ENCODE measurements around the gene ATP6V0C.

The ATP6V0C gene

DNA sequence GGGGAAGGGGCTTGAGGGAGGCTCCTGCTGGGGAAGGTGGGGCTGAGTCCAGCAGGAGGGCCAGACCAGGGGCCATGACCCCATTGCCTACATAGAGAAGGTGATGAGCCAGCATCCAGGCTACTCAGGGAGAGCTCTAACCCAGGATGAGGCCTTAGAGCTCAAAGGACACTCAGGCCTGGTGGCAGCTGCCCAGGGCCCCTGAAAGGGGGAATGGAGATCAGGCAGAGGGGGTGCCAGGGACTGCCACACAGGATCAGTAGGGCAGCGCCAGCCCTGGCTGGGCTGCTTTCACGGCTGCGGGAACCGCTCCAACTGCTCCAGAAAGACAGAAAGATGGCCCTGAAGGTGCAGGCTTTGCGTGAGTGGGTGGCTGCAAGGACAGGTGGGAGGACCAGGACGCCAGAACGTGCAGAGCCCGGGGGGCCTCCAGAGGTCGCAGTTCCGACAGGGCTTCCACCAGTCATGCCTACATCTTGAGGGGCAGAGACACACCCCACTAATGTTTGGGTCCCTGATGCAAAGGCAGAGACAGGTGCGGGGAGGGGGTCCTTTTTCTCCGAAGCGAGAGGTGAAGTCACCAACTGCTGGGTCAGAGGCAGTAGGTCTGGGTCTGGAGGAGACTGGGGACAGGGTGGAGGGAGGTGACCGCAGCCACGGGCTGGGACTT lies 882 bp upstream of the ATP6V0C start:
- DNase-seq, result no peak

- peak; percentile 30 to 37 for DNase-seq
These were observed 804 bp downstream of the ATP6V0C start for GRCh38 chr16:2514333-2515179.

DNA sequence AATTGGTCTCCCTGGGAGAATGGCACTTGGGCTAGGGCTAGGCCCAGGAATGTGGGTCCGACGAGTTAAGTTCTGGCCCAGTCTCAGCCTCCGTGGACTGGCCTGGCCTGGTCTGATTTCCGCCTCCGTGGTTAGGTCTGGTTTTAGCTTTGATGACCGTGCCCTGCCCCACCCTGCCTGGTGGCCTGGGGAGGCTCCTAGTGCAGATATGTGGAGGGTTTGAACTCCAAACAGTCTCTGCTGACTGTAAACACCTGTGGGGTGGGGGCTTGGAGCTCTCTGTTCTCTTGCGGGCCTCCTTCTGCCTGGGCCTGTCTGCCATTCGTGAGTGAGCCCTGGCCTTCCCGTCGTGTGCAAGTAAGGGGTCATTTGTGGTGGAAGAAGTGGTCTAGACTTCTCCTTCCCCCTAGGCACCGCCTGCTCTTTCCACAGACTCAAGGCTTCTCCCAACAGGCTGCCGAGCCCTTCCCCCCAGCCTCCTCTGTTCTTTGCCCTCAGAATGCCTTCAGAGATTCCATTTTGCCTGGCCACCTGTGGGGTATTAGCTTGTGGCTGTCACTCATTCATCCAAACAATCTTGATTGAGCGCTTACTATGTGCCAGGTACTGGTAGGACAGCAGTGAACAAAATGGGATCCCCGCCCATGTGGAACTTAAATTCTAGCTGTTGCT lies 1.6 kb downstream of the ATP6V0C start:
- DNase-seq, result no peak

- no peak for DNase-seq
These were observed 2.9 kb downstream of the ATP6V0C start for GRCh38 chr16:2516391-2517240.

- no peak for DNase-seq
These were observed 4.3 kb downstream of the ATP6V0C start for GRCh38 chr16:2517954-2518605.

- DNase-seq, result no peak
These were observed 5.3 kb downstream of the ATP6V0C start for GRCh38 chr16:2518823-2519710.

GRCh38 chr16:2519711-2520080 lies 5.9 kb downstream of the ATP6V0C start:
- DNase-seq, result no peak

- DNase-seq, result peak; percentile 88 to 89
These were observed 6.5 kb downstream of the ATP6V0C start, which contains the start of gene AMDHD2 for GRCh38 chr16:2520097-2520783. Gene AMDHD2, plus strand, starts transcription at chr16:2520371. Its CDS starts 88 bp downstream, at chr16:2520459.

DNA sequence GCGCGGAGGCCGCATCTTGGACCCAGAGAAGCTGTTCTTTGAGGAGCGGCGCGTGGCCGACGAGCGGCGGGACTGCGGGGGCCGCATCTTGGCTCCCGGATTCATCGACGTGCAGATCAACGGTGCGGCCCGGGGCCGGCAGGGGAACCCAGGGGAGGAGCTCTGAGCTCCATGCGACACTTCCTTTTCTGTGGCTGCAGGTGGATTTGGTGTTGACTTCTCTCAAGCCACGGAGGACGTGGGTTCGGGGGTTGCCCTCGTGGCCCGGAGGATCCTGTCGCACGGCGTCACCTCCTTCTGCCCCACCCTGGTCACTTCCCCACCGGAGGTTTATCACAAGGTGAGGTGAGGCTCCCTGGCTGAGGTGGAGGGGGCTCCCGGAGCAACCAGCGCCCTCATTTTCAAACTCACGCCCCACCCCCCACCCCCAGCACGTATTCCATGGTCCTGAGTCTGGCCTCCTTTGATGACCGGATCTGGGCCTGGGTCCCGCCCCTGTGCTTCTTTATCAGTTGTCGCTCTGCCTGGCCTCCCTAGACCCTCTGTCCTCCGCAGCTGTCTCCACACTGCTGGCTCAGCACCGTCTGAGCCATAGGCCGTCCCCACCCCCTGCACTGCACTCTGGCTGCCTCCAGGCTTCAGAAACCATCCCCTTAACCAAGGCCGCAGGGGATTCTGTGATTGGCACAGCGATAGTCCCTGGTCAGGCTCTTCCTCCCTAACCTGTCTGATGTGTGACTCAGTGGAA lies 7.2 kb downstream of the ATP6V0C start:
- peak; percentile 22 to 43 for DNase-seq

- no peak for DNase-seq
These were observed 10.1 kb downstream of the ATP6V0C start for GRCh38 chr16:2523801-2524231.

DNA sequence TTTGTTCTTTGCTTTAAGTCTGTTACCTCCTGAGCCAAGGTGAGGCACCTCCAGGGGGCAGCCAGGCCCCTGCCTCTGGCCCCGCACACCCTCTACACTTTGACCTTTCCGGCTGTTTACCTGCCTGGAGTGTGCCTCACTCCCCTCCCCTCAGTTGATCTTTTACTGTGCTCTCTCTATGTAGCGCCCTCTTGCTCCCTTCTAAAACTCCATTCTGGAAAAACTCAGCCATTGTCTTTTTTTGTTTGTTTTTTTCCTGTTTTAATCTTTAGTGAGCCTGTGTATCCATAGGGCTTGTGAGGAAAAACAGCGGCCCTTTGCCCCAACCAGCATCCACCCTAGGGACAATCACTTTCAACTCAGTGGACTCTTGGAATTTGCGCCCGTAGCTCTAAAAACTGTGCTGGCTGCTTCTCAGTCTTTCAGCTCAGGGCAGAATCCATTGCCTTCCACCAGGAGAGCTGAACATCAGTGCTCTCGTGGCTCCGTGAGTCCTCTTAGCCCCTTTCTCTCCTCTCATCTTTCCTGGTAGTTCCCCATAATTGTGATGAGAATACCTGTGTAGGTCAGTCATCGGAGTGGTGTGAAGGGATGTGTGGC lies 10.7 kb downstream of the ATP6V0C start:
- no peak for DNase-seq

- DNase-seq, result no peak
These were observed 12.4 kb downstream of the ATP6V0C start for GRCh38 chr16:2526135-2526534.

DNA sequence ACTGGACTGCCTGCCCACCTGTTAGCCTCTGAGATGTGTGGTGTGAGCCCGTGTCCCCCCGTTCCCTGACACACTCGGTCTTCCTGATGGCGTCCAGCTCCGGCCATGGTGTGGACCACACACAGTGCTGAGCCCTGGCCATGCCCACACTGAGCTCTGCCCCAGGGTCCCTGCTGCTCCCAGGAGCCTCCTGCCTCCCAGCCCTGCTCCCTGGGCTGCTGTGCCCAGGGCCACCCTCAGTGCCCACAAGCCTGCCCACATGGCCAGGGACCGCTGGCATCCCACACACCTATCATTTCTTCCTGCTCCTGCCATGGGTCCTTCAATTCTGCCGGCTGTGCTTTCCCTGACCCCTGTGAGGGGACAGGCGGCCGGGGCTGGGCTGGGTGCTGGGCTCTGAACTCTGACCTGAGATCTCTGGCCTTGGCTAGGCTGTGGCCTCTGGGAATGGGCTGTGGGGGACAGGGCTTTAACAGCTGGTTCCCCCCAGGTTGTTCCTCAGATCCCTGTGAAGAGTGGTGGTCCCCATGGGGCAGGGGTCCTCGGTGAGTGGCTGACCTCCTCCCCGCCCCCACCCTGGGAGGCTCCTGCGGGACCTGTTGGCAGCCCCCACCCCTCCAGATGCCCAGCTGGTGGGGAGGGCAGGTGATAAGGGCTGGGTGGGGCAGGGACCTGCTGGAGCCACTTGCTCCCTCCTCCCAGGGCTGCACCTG lies 13.5 kb downstream of the ATP6V0C start:
- no peak for DNase-seq

- no peak for DNase-seq
These were observed 14.0 kb downstream of the ATP6V0C start for GRCh38 chr16:2527784-2528100.

DNA sequence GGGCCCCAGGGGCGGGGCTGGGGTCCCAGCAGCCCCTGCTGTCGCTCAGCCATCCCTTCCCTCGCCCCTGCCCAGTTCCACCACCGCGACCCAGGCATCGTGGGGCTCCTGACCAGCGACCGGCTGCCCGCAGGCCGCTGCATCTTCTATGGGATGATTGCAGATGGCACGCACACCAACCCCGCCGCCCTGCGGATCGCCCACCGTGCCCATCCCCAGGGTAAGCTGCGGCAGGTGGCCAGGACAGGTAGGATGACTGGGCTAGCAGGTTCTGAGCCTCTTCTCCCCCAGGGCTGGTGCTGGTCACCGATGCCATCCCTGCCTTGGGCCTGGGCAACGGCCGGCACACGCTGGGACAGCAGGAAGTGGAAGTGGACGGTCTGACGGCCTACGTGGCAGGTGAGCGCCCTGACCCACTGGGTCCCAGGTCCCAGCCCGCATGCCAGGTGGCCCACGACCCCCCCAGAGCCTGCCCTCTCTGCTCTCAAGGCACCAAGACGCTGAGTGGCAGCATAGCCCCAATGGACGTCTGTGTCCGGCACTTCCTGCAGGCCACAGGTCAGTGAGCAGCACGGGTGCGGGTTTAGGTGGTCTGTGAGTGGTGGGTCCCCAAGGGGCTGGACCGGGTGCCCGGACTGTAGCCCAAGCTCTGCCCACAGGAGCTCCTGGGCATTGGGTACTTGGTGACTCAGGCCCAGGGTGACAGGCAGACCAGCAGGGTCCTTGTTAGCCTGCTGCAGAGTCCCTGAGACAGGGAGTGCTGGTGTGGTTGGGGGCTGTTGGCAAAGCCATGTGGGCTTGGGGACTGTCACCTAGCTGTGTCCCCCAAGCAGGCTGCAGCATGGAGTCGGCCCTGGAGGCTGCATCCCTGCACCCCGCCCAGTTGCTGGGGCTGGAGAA lies 14.7 kb downstream of the ATP6V0C start:
- no peak for DNase-seq

GRCh38 chr16:2529061-2529931 lies 15.5 kb downstream of the ATP6V0C start:
- no peak for DNase-seq
